Coronary artery (tissue), 2 donors: Measurements from ENCODE around the gene TIMM21.

Experiments
- DNase-seq: peaks from one replicate; pipeline ENCODE4 v3.0.0-alpha.2; 2017; ENCODE audit warnings: low spot score
- H3K27ac ChIP-seq, 2 donors: fragments of 200-600 bp; sonication (generic); one replicate each; pipeline ENCODE4 v1.5.1; 2016 to 2019
- H3K4me3 ChIP-seq: fragments of 200-600 bp; sonication (generic); 2 replicates; pipeline ENCODE4 v1.5.1; 2016; ENCODE audit warnings: mild to moderate bottlenecking, moderate library complexity
- CTCF ChIP-seq: fragments of 200-600 bp; sonication (generic); IDR thresholded peaks from one replicate; pipeline ENCODE4 v1.5.1; 2019; ENCODE audit warnings: antibody characterized with exemption

TIMM21 gene

GRCh38 chr18:74184875-74185274 is 36.6 kb downstream of the TIMM21 start:
- no peak overlapping the region for H3K27ac ChIP-seq
- no peak overlapping the region for H3K4me3 ChIP-seq
- TF ChIP-seq CTCF = no peak
- DNase-seq = no peak

GRCh38 chr18:74185860-74186259 is 37.5 kb downstream of the TIMM21 start:
- Histone ChIP-seq H3K27ac (no peak overlapping the region), H3K4me3 (no peak overlapping the region)
- DNase-seq = no peak
- no peak for TF ChIP-seq CTCF

GRCh38 chr18:74186661-74187060 is 38.3 kb downstream of the TIMM21 start:
- H3K4me3 ChIP-seq = no peak overlapping the region

GRCh38 chr18:74190086-74190485 is 41.8 kb downstream of the TIMM21 start:
- Histone ChIP-seq H3K27ac (no peak overlapping the region), H3K4me3 (no peak overlapping the region)
- no peak for TF ChIP-seq CTCF
- no peak for DNase-seq

More at GRCh38 chr18:74186661-74187060, 38.3 kb downstream of the TIMM21 start:
- H3K27ac ChIP-seq = no peak overlapping the region
- DNase-seq = no peak
- TF ChIP-seq CTCF = no peak

- Histone ChIP-seq H3K27ac (no peak overlapping the region), H3K4me3 (no peak overlapping the region)
- no peak for DNase-seq
- TF ChIP-seq CTCF = no peak
Observed at GRCh38 chr18:74191577-74191976, 43.3 kb downstream of the TIMM21 start.

GRCh38 chr18:74194691-74195090 is 46.4 kb downstream of the TIMM21 start:
- Histone ChIP-seq H3K4me3 (no peak overlapping the region), H3K27ac (no peak overlapping the region)
- TF ChIP-seq CTCF = no peak
- no peak for DNase-seq

GRCh38 chr18:74196220-74197119 is 48.1 kb downstream of the TIMM21 start:
- Histone ChIP-seq H3K27ac (no peak overlapping the region), H3K4me3 (peak overlapping the region; percentile 42)
- DNase-seq = no peak
- TF ChIP-seq CTCF = peak; percentile 73
